Activated CD8-positive, alpha-beta T cell treated with anti-CD3 and anti-CD28 coated beads for 36 hours (primary cell): ENCODE results near the gene NAAA. TPM values are rescaled to one million over a fixed set of nuclear protein-coding genes. Genes with fewer than 3 reads are reported as not detected.

ENCODE experiments used
- ATAC-seq: fragments of 200-7000 bp; cut with Tn5 transposase; one replicate; pipeline ENCODE4 v1.10.0; 2021; ENCODE audit warnings: mild to moderate bottlenecking, moderate library complexity
- CTCF ChIA-PET: fragments of 350-600 bp; sonication (Branson Sonifier 250); formaldehyde crosslinking; loops from one replicate; lab custom pipeline; 2021; ENCODE audit warnings: antibody characterized with exemption; lab: Charles Lee
- POLR2A ChIA-PET: fragments of 350-600 bp; sonication (Branson Sonifier 250); formaldehyde crosslinking; loops from one replicate; lab custom pipeline; 2021; ENCODE audit warnings: antibody characterized with exemption; lab: Charles Lee
- DNase-seq: peaks from one replicate; pipeline ENCODE4 v3.0.0-alpha.2; 2020
- H3K27ac Mint-ChIP-seq: one replicate; pipeline ENCODE4 v1.8.0; 2021; ENCODE audit warnings: mild to moderate bottlenecking, mixed read lengths
- H3K27me3 Mint-ChIP-seq: one replicate; pipeline ENCODE4 v1.8.0; 2021; ENCODE audit warnings: mixed read lengths
- H3K36me3 Mint-ChIP-seq: one replicate; pipeline ENCODE4 v1.8.0; 2021; ENCODE audit warnings: low read depth, mixed read lengths
- H3K4me1 Mint-ChIP-seq: one replicate; pipeline ENCODE4 v1.8.0; 2021; ENCODE audit warnings: low read depth, mixed read lengths
- H3K4me3 Mint-ChIP-seq: one replicate; pipeline ENCODE4 v1.8.0; 2021; ENCODE audit warnings: mild to moderate bottlenecking, moderate library complexity, mixed read lengths
- H3K9me3 Mint-ChIP-seq: one replicate; pipeline ENCODE4 v1.8.0; 2021; ENCODE audit warnings: mixed read lengths
- CTCF ChIP-seq: fragments of 200-600 bp; IDR thresholded peaks from one replicate; pipeline ENCODE4 v1.8.0; 2022; ENCODE audit warnings: antibody characterized with exemption, mild to moderate bottlenecking
- intact Hi-C: fragments of 100-400 bp; cut with micrococcal nuclease; formaldehyde crosslinking; loops from one replicate; pipeline ENCODE4 v1.10.0; 2022
- total RNA-seq, 2 experiments: library from RNA; stranded (reverse); gene quantifications; one replicate each; pipeline ENCODE4 v1.2.3, GENCODE V29; 2021

The NAAA gene
- 10 to 100 TPM; 18.7 to 22.2 TPM for total RNA-seq

DNA sequence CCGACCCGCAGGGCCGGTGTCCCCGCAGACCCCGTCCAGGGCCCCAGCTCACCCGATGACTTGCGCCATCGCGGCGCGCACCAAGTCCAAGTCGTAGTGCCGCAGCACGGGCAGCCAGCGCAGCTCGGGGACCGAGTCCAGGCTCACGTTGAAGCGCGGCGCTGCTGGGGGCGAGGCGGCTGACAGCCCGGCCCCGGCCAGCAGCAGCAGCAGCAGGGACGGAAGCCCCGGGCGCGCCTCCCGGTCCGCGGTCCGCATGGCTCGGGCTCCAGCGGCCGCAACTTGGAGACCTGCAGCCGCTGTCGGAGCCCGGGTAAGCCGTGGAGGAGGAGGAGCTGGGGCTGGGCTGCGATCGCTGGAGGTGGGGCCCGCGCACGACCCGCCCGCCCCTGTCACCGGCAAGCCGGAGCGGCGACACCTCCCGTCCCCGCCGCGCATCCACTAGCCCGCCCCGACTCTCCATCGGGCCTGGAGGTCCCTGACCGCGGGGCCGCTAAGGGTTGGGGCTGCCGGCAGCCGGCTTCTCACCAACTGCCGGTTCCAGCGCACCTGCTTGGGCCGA is at the start of gene NAAA:
Gene NAAA, minus strand, starts transcription at position 322 of the 562 bp plus-strand sequence. Its CDS starts 64 bp downstream, at position 258.
- peak; percentile 81 for DNase-seq
- no peak for TF ChIP-seq CTCF
- Mint-ChIP-seq H3K27ac (peak within 1 kb of the TSS; percentile 98), H3K27me3 (no peaks in the 10 kb centered on the region), H3K4me3 (peak within 1 kb of the TSS; percentile 98), H3K36me3 (peaks cover 19% of the 10 kb centered on the region), H3K4me1 (peaks cover 13% of the 10 kb centered on the region), H3K9me3 (no peaks in the 10 kb centered on the region)
- ChIA-PET CTCF (interaction anchor here (0.9 to 2.0 kb wide), 5 partner anchors 25 to 216 kb away, joined by 3 to 5 read pairs (median 4); partner anchors contain the start of gene USO1), POLR2A (interaction anchor here (0.7 to 1.0 kb wide), 2 partner anchors 9 to 12 kb away, joined by 3 to 4 read pairs; no protein-coding TSS in a partner anchor)
- intact Hi-C loops = no loop called here
- peak; percentile 83 for ATAC-seq

GRCh38 chr4:75989846-75990528 is 49.2 kb upstream of the NAAA start:
- Mint-ChIP-seq H3K27me3 (peaks cover 3% of the 10 kb centered on the region), H3K9me3 (no peaks in the 10 kb centered on the region), H3K4me3 (peak overlapping the region; percentile 87), H3K36me3 (peaks cover 21% of the 10 kb centered on the region), H3K27ac (peak overlapping the region; percentile 85), H3K4me1 (peaks cover 29% of the 10 kb centered on the region)
- ATAC-seq (no peak), DNase-seq (peak; percentile 5)
- no peak for TF ChIP-seq CTCF
- intact Hi-C loops = no loop called here
- CTCF ChIA-PET = interaction anchor here (0.7 to 1.5 kb wide), 3 partner anchors 8 to 97 kb away, joined by 3 read pairs; no protein-coding TSS in a partner anchor
- POLR2A ChIA-PET = interaction anchor here (0.8 to 1.5 kb wide), 3 partner anchors 69 to 190 kb away, joined by 3 read pairs; no protein-coding TSS in a partner anchor

- ATAC-seq = no peak
- ChIA-PET POLR2A (no interaction called here), CTCF (interaction anchor here (5.1 kb wide), 1 partner anchor 11 kb away, joined by 21 read pairs; no protein-coding TSS in a partner anchor)
- H3K27me3 Mint-ChIP-seq = no peaks in the 10 kb centered on the region
- peaks cover 34% of the 10 kb centered on the region for H3K36me3 Mint-ChIP-seq
- no peak overlapping the region for H3K27ac Mint-ChIP-seq
- H3K9me3 Mint-ChIP-seq = no peaks in the 10 kb centered on the region
- H3K4me1 Mint-ChIP-seq = peaks cover 26% of the 10 kb centered on the region
- intact Hi-C loops = no loop called here
- DNase-seq = no peak
- no peak overlapping the region for H3K4me3 Mint-ChIP-seq
- no peak for TF ChIP-seq CTCF
Observed at GRCh38 chr4:75985116-75985515, 44.3 kb upstream of the NAAA start.

DNA sequence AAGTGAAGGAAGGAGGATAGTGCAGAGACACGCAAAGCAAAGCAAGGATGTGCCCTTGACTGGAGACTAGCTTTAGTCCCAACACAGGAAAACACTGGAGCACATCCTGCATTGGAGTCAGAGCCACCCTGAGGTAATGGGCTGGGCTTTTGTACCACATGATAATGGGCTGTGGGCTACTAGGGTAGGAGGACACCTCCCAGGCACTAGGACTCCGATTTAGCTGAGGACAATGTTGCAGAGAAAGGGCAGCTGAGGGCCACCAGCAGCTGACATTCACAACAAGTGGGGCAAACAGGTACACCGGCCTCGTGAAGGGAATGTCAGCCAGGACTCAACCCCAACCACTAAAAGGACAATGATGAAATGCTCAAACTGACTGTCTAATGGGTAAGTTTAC is 39.8 kb upstream of the NAAA start:
- intact Hi-C loops = no loop called here
- Mint-ChIP-seq H3K4me1 (no peaks in the 10 kb centered on the region), H3K9me3 (peaks cover 2% of the 10 kb centered on the region), H3K36me3 (peaks cover 37% of the 10 kb centered on the region), H3K4me3 (no peak overlapping the region), H3K27ac (peak overlapping the region; percentile 55), H3K27me3 (no peaks in the 10 kb centered on the region)
- ChIA-PET CTCF (interaction anchor here (1.5 kb wide), 1 partner anchor 15 kb away, joined by 5 read pairs; no protein-coding TSS in a partner anchor), POLR2A (no interaction called here)
- no peak for ATAC-seq
- no peak for DNase-seq
- TF ChIP-seq CTCF = no peak

DNA sequence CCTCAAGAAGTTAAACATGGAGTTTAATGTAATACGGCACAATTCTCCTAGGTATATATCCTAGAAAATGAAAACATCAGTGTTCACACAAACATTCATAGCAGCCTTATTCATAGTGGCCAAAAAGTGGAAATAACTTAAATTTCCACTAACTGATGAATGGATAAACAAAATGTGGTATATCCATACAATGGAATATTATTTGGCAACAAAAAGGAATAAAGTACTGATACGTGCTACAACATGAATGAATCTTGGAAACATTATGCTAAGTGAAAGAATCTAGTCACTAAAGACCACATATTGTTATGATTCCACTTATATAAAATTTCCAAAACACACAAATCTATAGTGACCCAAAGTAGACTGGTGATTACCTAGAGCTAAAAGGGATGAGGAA is 35.4 kb upstream of the NAAA start:
- DNase-seq = no peak
- H3K4me3 Mint-ChIP-seq = no peak overlapping the region
- ATAC-seq = no peak
- no peaks in the 10 kb centered on the region for H3K27me3 Mint-ChIP-seq
- H3K27ac Mint-ChIP-seq = no peak overlapping the region
- POLR2A ChIA-PET = no interaction called here
- H3K4me1 Mint-ChIP-seq = no peaks in the 10 kb centered on the region
- peaks cover 55% of the 10 kb centered on the region for H3K36me3 Mint-ChIP-seq
- CTCF ChIA-PET = interaction anchor here (1.5 kb wide), 1 partner anchor 12 kb away, joined by 3 read pairs; no protein-coding TSS in a partner anchor
- intact Hi-C loops = no loop called here
- no peak for TF ChIP-seq CTCF
- H3K9me3 Mint-ChIP-seq = peaks cover 2% of the 10 kb centered on the region
